ENCODE measurements around the gene TMEM161A.
"Not testable (repeated sequence)": the region's sequence is repeated elsewhere in the genome, so short reads cannot be mapped to it uniquely, and the experiment has no call there.

The TMEM161A gene

GRCh38 chr19:19154768-19155494 is 16.7 kb upstream of the TMEM161A start:
- DNase-seq = no peak

GRCh38 chr19:19152668-19153384 is 14.5 kb upstream of the TMEM161A start:
- no peak for DNase-seq

GRCh38 chr19:19151418-19151817 is 13.1 kb upstream of the TMEM161A start:
- no peak for DNase-seq

GRCh38 chr19:19149435-19149834 is 11.2 kb upstream of the TMEM161A start:
- DNase-seq = no peak

GRCh38 chr19:19148504-19148903 is 10.2 kb upstream of the TMEM161A start:
- not testable (repeated sequence) for DNase-seq

- no peak for DNase-seq
Measured at GRCh38 chr19:19147344-19147743, 9.1 kb upstream of the TMEM161A start.

- no peak for DNase-seq
Measured at GRCh38 chr19:19146865-19147264, 8.6 kb upstream of the TMEM161A start.

- DNase-seq = peak in 1 of 2 experiments; percentile 31
Measured at GRCh38 chr19:19145684-19146608, 7.7 kb upstream of the TMEM161A start.

GRCh38 chr19:19145281-19145680 is 7.0 kb upstream of the TMEM161A start:
- DNase-seq = no peak

- DNase-seq = no peak
Measured at GRCh38 chr19:19142347-19142746, 4.1 kb upstream of the TMEM161A start.

- no peak for DNase-seq
Measured at GRCh38 chr19:19140476-19140875, 2.2 kb upstream of the TMEM161A start.

- no peak for DNase-seq
Measured at GRCh38 chr19:19139876-19140229, 1.6 kb upstream of the TMEM161A start.

GRCh38 chr19:19137556-19138108 is 646 bp downstream of the TMEM161A start:
- DNase-seq = no peak

GRCh38 chr19:19135713-19136112 is 2.6 kb downstream of the TMEM161A start:
- DNase-seq = not testable (repeated sequence)

- peak; percentile 93 to 94 for DNase-seq
Measured at GRCh38 chr19:19134687-19135158, 3.6 kb downstream of the TMEM161A start.

GRCh38 chr19:19133985-19134384 is 4.3 kb downstream of the TMEM161A start:
- no peak for DNase-seq

GRCh38 chr19:19132912-19133311 is 5.4 kb downstream of the TMEM161A start:
- no peak for DNase-seq

GRCh38 chr19:19131989-19132388 is 6.3 kb downstream of the TMEM161A start:
- DNase-seq = no peak

GRCh38 chr19:19126102-19126501 is 12.2 kb downstream of the TMEM161A start:
- no peak for DNase-seq

- no peak for DNase-seq
Measured at GRCh38 chr19:19123386-19123785, 14.9 kb downstream of the TMEM161A start.

GRCh38 chr19:19122902-19123301 is 15.4 kb downstream of the TMEM161A start:
- DNase-seq = no peak

- DNase-seq = no peak
Measured at GRCh38 chr19:19121371-19121770, 16.9 kb downstream of the TMEM161A start.

Data from SHP77 (cell line).